NCI-H2107 treated with DMSO at 0.1 percent for 48 hours (cell line): ENCODE results near the gene PPM1D.
"Not testable (repeated sequence)": the region's sequence is repeated elsewhere in the genome, so short reads cannot be mapped to it uniquely, and the experiment has no call there.

ENCODE experiments used
- DNase-seq: peaks from one replicate; lab custom pipeline; 2025; ENCODE audit not compliant: unreplicated experiment; lab: John Stamatoyannopoulos, UW

Gene PPM1D

GRCh38 chr17:60593441-60594036 is 6.5 kb upstream of the PPM1D start:
- not testable (repeated sequence) for DNase-seq

GRCh38 chr17:60594170-60594569 is 5.8 kb upstream of the PPM1D start:
- DNase-seq = not testable (repeated sequence)

GRCh38 chr17:60594734-60595133 is 5.3 kb upstream of the PPM1D start:
- peak; percentile 68 for DNase-seq

DNA sequence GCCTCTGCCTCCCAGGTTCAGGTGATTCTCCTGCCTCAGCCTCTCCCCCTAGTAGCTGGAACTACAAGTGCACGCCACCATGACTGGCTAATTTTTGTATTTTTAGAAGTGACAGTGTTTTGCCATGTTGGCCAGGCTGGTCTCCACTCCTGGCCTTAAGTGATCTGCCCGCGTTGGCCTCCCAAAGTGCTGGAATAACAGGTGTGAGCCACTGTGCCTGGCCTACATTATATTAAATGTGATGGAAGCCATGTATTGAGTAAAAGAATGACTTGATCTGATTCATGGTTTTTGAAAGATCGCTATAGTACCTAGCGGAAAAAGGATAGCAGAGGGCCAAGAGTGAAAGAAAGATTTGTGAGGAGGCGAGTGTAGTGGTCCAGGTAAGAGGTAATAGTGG is 2.7 kb upstream of the PPM1D start:
- DNase-seq = no peak

DNA sequence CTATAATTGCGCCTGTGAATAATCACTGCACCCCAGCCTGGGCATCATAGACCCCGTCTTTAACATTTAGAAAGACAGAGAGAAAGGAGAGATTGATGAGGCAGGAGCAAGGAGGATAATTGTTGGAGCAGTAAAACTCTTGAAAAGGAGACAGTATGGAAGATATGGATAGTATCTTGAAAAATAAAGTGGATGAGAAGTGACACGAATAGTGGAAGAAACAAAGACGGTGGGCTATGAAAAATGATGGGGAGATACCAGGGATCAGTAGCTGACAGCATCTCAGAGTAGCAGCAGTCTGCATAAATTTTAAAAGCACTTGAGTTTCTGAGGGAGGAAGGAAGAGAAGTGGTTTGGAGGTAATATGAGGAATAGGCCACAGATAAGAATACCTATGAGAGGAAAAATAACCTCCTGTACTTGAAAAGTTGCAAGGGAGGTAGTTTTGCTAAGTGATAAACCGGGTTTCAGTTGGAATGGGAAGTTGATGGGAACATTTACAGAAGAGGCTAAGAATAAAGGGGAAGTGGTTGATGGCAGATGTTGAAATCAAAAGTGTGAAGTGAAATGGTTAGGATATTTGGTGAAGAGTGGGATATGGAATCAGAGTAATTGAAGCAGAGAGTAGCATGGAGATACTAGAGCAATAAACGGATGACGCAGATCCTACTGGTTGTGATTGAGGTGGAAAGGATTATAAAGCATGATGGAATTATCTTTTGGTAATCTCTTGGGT is 1.8 kb upstream of the PPM1D start:
- peak; percentile 43 for DNase-seq

DNA sequence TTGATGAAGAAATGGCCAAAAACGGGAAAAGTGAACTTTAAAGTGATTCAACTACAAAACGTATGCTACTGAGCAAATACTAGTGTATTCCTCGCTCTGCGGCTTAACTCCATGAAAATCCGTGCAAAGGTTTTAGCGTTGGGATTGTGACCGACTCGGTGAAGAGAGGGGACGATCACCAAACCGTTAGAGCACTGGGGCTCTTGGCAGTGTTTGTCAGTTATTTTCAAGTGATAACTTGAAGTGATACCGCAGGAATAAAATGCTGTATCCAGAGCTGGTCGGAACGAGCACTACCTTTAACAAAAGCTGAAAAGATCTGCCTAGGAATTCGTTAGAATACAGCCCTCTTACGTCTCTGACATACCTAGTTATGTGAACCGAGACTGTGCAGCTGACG is 773 bp upstream of the PPM1D start:
- no peak for DNase-seq

GRCh38 chr17:60600490-60601446 is 775 bp downstream of the PPM1D start:
- peak; percentile 59 for DNase-seq

DNA sequence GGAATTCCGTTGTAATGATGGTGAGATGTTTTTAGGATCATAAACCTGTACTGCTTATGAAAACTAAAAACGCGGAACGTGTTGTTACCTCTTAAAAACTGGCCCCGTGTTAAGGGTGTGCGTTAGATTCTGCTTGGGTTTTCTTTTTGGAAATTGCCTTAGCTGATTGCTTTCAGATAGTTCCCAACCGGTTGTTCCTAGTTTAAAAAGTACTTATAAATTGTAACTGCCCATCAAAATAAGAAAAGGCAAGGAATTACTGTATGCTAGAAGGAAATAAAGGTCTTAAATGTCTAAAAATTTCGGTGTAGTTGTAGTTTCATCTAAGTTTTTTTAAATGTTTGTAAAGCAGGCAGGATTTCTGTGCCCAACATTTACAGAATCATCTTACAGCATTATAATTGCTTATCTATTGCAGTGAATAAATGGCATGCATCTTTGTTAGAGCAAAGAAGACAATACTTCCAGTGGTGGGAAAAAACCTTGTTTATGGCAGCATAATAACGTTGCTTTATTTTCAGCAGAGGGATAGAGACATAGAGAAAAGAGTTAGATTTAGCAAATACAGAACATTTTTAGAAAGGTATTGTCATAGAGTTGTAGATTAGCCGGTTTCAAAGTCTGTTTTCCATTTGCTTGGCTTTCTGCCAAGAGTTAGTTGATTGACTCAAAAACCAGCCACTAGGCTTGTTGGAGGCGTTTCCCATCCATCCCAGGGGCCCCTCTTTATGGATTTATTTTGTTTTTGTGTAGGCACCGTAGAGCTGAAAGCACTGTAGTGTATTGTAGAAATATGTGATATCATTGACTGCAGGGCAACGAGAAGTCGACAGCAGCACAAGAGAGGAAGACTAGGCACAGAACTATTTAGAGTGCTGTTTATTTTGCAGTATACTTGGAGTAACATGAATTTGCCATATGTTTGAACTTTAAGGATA is 1.7 kb downstream of the PPM1D start:
- peak; percentile 74 for DNase-seq

- DNase-seq = no peak
Observed at GRCh38 chr17:60602385-60602742, 2.4 kb downstream of the PPM1D start.

DNA sequence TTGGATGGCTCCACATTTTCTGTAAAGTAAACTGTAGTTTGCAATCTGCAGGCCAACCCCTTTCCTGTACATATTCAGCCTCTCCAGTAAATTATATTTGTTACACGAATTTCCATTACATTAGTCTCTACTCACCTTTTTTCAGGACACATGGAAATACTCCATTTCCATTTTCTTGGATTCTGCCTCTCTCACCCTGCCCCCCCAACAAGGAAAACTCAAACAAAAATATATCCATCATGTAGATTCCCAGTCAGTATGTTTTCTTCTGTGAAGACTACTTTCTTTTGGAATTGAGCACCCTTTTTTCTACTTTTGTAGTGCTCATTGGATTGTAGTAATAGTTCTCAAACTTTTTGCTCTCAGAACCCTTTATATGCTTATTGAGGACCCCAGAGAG is 2.9 kb downstream of the PPM1D start:
- DNase-seq = no peak

GRCh38 chr17:60603477-60603876 is 3.5 kb downstream of the PPM1D start:
- DNase-seq = not testable (repeated sequence)

- DNase-seq = no peak
Observed at GRCh38 chr17:60604686-60605334, 4.8 kb downstream of the PPM1D start.

DNA sequence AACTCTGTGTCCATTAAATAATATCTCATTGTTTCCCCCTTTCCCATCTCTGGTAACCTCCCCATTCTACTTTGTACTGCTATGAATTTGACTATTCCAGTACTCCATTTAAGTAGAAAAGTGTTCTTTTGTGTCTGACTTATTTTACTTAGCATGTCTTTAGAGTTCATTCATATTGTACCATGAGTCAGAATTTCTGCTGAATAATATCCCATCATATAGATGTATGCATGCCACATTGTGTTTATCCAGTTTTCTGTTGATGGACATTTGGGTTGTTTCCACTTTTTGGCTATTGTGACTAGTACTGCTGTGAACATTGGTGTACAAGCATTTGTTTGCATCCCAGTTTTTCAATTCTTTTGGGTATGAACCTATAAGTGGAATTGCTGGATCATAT is 6.0 kb downstream of the PPM1D start:
- no peak for DNase-seq

GRCh38 chr17:60610473-60610872 is 10.5 kb downstream of the PPM1D start:
- no peak for DNase-seq

- DNase-seq = not testable (repeated sequence)
Observed at GRCh38 chr17:60611321-60611720, 11.3 kb downstream of the PPM1D start.

GRCh38 chr17:60613325-60613724 is 13.3 kb downstream of the PPM1D start:
- no peak for DNase-seq

GRCh38 chr17:60613796-60614195 is 13.8 kb downstream of the PPM1D start:
- not testable (repeated sequence) for DNase-seq

- DNase-seq = not testable (repeated sequence)
Observed at GRCh38 chr17:60614247-60614646, 14.3 kb downstream of the PPM1D start.

DNA sequence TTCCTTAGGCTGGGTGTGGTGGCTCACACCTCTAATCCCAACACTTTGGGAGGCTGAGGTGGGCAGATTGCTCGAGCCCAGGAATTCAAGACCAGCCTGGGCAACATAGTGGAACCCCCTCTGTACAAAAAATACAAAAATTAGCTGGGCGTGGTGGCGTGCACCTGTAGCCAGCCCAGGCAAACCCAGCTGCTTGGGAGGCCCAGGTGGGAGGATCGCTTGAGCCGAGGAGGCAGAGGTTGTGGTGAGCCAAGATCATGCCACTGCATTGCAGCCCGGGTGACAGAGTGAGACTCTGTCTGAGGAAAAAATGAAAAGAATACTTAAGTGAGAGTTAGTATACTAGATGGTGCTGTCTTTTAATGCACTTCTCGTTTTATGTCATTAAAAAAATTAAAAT is 15.1 kb downstream of the PPM1D start:
- DNase-seq = no peak

DNA sequence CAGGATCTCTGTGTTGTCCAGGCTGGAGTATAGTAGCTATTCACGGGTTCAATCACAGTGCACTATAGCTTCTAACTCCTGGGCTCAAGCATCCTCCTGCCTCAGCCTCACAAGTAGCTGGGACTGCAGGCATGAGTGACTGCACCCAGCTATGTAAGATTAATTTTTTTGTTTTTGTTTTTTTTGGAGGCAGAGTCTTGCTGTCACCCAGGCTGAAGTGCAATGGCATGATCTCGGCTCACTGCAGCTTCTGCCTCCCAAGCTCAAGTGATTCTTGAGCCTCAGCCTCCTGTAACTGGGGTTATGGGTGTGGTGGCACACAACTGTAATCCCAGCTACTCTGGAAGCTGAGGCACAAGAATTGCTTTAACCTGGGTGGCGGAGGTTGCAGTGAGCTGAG is 15.8 kb downstream of the PPM1D start:
- DNase-seq = no peak
